ENCODE results near the gene BRINP1. TPM values are rescaled to one million over a fixed set of nuclear protein-coding genes. Genes with fewer than 3 reads are reported as not detected.

The BRINP1 gene
- total and polyA plus RNA-seq, 10 of the 15 experiments (the other 5 are each of a cell fraction or from before 2014, with no cell fraction given): not detected

DNA sequence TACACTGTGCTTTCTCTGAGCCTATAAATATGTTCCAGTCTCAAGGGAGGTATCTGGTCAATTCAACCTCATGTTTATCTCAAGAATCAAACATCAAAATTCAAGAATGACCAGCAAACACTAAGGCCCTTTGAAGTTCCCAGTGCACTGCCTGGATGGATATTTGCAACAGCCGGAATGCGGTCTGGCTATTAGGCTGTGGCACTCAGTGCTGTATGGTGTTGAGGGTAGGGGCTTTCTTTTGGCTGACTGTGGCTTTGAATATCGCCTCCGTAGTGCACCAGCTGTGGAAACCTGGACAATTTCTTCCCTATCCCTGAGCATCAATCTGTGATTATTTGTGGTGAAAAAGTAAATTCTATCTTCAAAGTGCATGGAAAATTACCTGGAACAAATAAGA, 220.4 kb downstream of the BRINP1 start:
- whole genome bisulfite sequencing (ENCODE audit: insufficient coverage, insufficient replicate concordance, low lambda C conversion rate, missing lambda C conversion rate): 26% methylated on average over 4 of the region's 4 CpGs
- BruUV-seq (replicated peaks): no TSS peak

More for the DNA sequence above, 220.4 kb downstream of the BRINP1 start:
- Histone ChIP-seq H3K79me2 (ENCODE audit: control insufficient read depth, insufficient read depth, low read length) (no peaks in the 10 kb centered on the region), H2AFZ (ENCODE audit: control insufficient read depth, low read depth, low read length) (no peak overlapping the region), H3K4me3 (no peak overlapping the region), H3K27ac (ENCODE audit: control insufficient read depth, insufficient read depth) (no peak overlapping the region), H3K9ac (ENCODE audit: control insufficient read depth, insufficient read depth, low read length) (no peak overlapping the region), H3K4me1 (ENCODE audit: control insufficient read depth, insufficient read depth, low read length) (no peaks in the 10 kb centered on the region), H3K9me3 (replicated peaks; ENCODE audit: control insufficient read depth, insufficient read depth, low read length) (no peaks in the 10 kb centered on the region), H3K4me2 (ENCODE audit: control insufficient read depth, insufficient read depth) (no peak overlapping the region), H3K27me3 (replicated peaks in 1 of 2; ENCODE audit: control insufficient read depth in 2 of 2, insufficient read depth in 2 of 2, low read length in 1 of 2) (no peaks in the 10 kb centered on the region), H3K36me3 (ENCODE audit: control insufficient read depth in 2 of 2, insufficient read depth in 2 of 2, low read length in 1 of 2) (no peaks in the 10 kb centered on the region), H4K20me1 (ENCODE audit: control insufficient read depth, insufficient read depth) (no peaks in the 10 kb centered on the region)
- POLR2A ChIA-PET: no interaction called here
- CTCF ChIA-PET: no interaction called here
- intact Hi-C loops (cut with micrococcal nuclease; ENCODE audit: unreplicated experiment) (no loop called here), in situ Hi-C loops (cut with MboI) (no loop called here)
- ATAC-seq (no peak), FAIRE-seq (no peak), DNase-seq (ENCODE audit: low read depth, low spot score) (no peak)
- TF ChIP-seq JUNB (IDR thresholded peaks at IDR 0.05) (no peak), TAF1 (IDR thresholded peaks at IDR 0.05; ENCODE audit: borderline replicate concordance, low read depth, low read length) (no peak), SRF (IDR thresholded peaks at IDR 0.05; ENCODE audit: low read depth in 2 of 2, low read length in 2 of 2) (no peak), CBFB (IDR thresholded peaks at IDR 0.05; ENCODE audit: low read depth) (no peak), TCF7 (IDR thresholded peaks at IDR 0.05; ENCODE audit: borderline replicate concordance) (no peak), NR2C2 (IDR thresholded peaks at IDR 0.05; ENCODE audit: borderline replicate concordance, control insufficient read depth, insufficient read length, low read depth) (no peak), ZNF384 (IDR thresholded peaks at IDR 0.05; ENCODE audit: borderline replicate concordance, low read depth, low read length) (no peak), EGR1 (IDR thresholded peaks at IDR 0.05; ENCODE audit: borderline replicate concordance in 1 of 2, low read depth in 2 of 2, low read length in 2 of 2) (no peak), RELA (IDR thresholded peaks at IDR 0.05; ENCODE audit: borderline replicate concordance, partially characterized antibody) (no peak)
- TF ChIP-seq, protein P1, sequence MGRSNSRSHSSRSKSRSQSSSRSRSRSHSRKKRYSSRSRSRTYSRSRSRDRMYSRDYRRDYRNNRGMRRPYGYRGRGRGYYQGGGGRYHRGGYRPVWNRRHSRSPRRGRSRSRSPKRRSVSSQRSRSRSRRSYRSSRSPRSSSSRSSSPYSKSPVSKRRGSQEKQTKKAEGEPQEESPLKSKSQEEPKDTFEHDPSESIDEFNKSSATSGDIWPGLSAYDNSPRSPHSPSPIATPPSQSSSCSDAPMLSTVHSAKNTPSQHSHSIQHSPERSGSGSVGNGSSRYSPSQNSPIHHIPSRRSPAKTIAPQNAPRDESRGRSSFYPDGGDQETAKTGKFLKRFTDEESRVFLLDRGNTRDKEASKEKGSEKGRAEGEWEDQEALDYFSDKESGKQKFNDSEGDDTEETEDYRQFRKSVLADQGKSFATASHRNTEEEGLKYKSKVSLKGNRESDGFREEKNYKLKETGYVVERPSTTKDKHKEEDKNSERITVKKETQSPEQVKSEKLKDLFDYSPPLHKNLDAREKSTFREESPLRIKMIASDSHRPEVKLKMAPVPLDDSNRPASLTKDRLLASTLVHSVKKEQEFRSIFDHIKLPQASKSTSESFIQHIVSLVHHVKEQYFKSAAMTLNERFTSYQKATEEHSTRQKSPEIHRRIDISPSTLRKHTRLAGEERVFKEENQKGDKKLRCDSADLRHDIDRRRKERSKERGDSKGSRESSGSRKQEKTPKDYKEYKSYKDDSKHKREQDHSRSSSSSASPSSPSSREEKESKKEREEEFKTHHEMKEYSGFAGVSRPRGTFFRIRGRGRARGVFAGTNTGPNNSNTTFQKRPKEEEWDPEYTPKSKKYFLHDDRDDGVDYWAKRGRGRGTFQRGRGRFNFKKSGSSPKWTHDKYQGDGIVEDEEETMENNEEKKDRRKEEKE (IDR thresholded peaks at IDR 0.05): no peak
- TF ChIP-seq, protein P2, sequence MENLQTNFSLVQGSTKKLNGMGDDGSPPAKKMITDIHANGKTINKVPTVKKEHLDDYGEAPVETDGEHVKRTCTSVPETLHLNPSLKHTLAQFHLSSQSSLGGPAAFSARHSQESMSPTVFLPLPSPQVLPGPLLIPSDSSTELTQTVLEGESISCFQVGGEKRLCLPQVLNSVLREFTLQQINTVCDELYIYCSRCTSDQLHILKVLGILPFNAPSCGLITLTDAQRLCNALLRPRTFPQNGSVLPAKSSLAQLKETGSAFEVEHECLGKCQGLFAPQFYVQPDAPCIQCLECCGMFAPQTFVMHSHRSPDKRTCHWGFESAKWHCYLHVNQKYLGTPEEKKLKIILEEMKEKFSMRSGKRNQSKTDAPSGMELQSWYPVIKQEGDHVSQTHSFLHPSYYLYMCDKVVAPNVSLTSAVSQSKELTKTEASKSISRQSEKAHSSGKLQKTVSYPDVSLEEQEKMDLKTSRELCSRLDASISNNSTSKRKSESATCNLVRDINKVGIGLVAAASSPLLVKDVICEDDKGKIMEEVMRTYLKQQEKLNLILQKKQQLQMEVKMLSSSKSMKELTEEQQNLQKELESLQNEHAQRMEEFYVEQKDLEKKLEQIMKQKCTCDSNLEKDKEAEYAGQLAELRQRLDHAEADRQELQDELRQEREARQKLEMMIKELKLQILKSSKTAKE (IDR thresholded peaks at IDR 0.05; ENCODE audit: low read depth, poor library complexity, severe bottlenecking): no peak
- SMC1A ChIA-PET (ENCODE audit: uncharacterized antibody, unreplicated experiment): no interaction called here
- RAD21 ChIA-PET (ENCODE audit: unreplicated experiment): no interaction called here

All from GM12878 (cell line).